GM19372 (cell line): ENCODE measurements around the gene GATAD2B.

Experiments
- ATAC-seq: cut with Tn5 transposase; IDR thresholded peaks from one replicate; pipeline ENCODE4 v1.9.1; 2021; ENCODE audit warnings: mild to moderate bottlenecking, low read depth, moderate library complexity; ENCODE audit not compliant: unreplicated experiment

GATAD2B gene

GRCh38 chr1:153799566-153800465 lies 123.0 kb downstream of the GATAD2B start:
- no peak for ATAC-seq

DNA sequence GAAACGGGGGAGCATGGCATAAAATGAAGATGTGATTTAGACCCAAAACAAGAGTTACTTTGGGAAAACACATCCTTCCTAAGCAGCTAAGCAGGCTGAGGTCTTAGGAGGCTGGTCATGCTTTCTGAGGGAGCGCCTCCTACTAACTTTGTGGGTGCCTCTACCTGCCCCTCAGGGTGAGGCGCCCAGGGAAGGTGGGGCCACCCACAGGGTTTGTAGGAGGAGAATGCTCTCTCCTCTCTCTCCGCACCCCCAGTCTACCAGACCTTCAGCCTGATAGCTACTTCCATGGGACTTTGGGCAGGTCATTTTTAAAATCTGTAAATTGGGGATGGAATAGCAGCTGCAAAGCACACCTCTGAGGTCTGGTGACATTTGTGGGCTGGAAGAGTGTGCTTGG lies 123.8 kb downstream of the GATAD2B start:
- ATAC-seq: no peak

DNA sequence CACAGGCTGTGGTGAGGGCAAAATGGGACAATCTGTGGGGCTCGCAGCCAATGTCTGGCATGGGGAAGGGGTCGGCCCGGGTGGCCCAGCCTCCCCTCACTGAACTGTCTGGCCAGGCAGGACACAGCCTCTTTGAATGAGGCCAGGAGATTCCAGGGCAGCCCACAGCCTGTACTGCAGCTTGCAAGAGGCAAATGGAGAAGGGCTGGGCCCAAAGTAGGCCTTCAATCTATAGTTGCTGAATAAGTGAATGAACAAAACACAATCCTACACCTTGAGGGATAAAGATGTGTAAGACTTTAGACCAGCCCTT lies 124.3 kb downstream of the GATAD2B start:
- no peak for ATAC-seq

GRCh38 chr1:153796786-153797659 lies 125.7 kb downstream of the GATAD2B start:
- no peak for ATAC-seq

DNA sequence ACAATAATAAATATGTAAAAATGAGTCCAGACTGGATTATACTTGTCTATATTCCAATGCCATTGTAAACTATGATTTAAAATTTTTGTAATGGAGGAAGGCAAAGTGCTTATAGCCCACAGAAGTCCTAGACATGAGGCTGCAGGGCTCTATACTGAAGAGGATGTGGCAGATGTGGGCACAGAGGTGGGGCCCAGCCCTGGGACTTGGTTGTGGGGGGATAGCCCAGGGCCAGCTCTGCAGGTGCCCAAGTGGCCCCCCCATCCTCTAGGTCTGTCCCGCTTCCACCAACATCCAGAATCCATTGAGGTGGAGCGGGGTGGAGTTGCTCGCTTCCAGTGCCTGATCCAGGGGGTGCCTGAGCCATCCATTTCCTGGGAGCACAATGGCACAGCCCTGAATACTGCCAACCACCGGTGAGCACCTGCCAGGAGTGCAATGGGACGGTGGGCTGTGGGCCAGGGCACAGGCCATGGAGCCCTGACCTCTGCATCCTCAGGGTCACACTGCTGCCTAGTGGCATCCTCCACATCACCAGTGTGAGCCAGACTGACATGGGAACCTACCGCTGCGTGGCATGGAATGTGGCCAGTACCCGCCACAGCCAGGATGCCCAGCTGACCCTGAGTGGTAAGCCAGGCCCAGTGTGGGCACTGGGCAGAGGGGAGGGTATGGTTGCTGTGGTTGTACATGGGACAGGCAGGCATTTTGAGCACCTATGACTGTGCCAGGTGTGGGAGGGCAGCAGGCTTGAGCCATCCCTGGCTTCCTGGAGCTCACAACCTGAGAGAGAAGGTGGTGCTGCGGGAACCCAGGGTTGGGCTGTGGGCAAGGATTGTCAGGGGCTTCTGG lies 126.6 kb downstream of the GATAD2B start:
- no peak for ATAC-seq

- ATAC-seq: no peak
Observed at GRCh38 chr1:153795330-153795837, 127.4 kb downstream of the GATAD2B start.

DNA sequence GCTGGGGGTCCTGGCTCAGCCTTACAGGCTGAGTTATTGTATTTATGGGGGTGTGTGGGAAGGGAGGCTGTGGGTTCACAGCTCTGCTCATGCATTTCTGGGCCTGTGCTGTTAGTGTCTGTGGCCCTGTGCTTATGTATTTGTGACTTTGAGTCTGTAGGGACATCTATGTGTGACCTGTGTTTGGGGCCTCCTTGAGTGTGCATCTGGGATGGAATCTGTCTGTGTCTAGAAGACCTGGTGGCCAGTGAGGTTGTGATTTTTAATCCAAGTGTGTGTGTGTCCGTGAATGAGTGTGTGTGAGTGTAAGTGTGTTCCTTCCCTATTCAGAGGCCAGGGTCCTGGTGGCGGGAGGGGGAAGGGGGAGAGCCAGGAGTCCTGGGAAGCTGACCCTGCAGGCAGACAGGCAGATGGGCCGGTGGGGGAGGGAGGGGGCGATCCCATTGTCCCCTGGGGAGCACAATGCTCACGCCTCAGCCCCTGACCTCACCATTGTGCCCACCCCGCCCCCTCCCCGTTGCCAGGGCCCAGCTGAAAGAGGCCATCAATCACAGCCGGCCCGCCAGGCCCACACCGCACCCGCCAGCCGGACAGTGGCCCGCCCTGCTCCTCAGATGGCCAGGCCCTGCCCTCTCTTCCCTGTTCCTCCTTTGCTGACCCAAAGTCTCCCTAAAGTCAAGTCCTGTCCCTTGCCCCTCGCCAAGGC lies 128.0 kb downstream of the GATAD2B start:
- ATAC-seq: no peak

GRCh38 chr1:153793973-153794615 lies 128.7 kb downstream of the GATAD2B start:
- no peak for ATAC-seq

- ATAC-seq: no peak
Observed at GRCh38 chr1:153793261-153793972, 129.4 kb downstream of the GATAD2B start.

DNA sequence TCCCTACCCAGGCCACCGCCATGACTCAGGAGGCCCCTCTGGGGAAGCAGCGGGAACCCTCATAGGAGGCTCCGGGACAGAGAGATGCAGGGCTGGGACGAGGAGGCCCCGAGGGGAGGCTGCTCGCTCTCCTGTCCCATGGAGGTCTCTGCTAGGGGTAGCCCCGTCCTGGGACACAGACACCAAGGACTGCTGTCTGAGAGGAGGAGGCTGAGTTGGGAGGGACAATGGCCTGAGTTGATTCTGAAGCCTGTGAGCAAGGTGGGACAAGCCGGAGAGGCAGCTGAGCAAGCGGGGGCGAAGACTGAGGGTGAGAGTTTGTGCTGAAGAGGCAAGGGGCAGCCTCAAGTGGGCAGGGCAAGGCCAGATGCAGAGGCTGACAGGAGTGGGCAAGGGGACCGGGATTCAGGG lies 130.1 kb downstream of the GATAD2B start:
- no peak for ATAC-seq

DNA sequence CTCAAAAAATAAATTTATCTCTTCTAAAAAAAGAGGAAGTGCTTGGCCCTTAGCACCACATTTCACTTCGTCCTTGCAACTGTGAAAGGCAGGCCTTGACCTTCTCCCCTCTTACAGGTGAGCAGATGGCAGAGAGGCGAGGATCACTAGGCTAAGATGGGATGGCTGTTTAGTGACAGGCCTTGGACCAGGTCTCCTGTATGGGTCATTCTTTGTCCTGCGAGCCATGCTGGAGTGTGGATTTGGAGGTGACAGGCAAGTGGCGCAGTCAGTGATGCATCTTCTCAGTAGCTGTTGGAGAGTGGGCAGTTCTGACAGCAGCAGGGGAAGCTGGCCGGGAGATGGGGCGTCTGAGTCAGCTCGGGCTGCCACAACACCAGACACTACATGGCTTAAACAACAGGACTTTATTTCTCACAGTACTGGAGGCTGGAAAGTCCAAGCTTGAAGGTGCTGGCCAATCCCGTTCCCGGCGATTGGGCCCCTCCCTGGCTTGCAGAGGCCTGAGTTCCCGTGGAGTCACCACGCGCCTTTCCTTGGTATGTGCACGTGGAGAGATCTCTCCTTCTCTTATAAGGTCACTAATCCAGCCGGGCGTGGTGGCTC lies 131.0 kb downstream of the GATAD2B start:
- ATAC-seq: no peak

DNA sequence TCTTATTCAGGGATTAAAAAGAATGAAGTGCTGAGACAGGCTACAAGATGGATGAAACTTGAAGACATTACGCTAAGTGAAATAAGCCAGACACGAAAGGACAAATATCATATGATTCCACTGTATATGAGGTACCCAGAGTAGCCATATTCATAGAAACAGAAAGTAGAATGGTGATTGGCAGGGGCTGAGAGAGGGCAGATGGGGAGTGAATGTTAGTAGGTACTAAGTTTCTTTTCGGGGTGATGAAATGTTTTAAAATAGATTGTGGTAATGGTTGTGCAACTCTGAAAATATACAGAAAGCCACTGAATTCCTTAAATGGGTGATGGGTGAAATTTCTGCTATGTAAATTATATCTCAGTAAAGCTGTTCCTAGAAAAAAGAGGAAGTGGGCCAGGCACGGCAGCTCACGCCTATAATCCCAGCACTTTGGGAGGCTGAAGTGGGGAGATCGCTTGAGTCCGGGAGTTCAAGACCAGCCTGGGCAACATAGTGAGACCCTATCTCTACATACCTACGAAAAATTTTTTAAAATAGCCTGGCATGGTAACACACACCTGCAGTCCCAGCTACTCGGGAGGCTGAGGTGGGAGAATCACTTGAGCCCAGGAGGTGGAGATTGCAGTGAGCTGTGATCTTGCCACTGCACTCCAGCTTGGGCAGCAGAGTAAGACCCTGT lies 131.7 kb downstream of the GATAD2B start:
- peak; percentile 93 for ATAC-seq

DNA sequence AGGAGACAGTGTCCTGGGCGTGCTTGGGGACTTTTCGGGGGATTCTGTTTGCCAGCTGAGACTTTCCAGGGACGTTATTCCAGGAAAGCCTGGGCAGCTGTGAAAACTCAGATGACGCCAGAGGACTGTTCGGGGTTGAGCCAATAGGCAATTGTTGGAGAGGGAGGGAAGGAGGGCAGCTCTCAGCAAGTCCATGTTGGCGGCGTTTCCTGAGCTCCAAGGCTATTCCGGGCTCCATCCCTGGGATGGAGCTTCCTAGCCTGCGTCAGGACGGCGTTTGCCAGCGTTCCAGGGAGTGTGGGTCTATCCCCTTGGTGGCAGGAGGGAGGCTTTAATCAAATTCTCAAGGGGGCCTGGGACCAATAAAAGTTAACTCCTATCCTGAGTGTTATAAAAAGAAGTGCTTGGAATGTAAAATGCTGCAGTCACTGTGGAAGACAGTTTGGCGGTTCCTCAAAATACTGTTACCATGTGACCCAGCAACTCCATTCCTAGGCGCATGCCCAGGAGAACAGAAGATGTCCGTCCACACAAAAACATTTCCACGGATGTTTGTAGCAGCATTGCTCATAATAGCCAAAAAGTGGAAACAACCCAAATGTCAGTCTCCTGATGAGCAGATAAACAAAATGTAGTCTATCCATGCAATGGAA lies 132.3 kb downstream of the GATAD2B start:
- ATAC-seq: no peak

- no peak for ATAC-seq
Observed at GRCh38 chr1:153789478-153790034, 133.2 kb downstream of the GATAD2B start.

- no peak for ATAC-seq
Observed at GRCh38 chr1:153786038-153786790, 136.6 kb downstream of the GATAD2B start.
